ENCODE results near the gene ALDH4A1.
"Not testable (repeated sequence)": the region's sequence is repeated elsewhere in the genome, so short reads cannot be mapped to it uniquely, and the experiment has no call there.

ALDH4A1 gene

GRCh38 chr1:18895317-18895716 is 7.0 kb downstream of the ALDH4A1 start:
- TF ChIP-seq Cebpa-rat (IDR thresholded peaks at IDR 0.05) = no peak
- Histone ChIP-seq H3K27ac (no peak overlapping the region), H3K36me3 (peaks cover 0 to 36% (median 8%) of the 10 kb centered on the region in 11 experiments; a peak in 11 of 22 replicates), H3K4me3 (no peak overlapping the region), H4K20me1 (peaks cover 0 to 20% (median 5%) of the 10 kb centered on the region in 11 experiments; a peak in 6 of 22 replicates), H3K9ac (no peak overlapping the region), H3K27me3 (no peaks in the 10 kb centered on the region), H3K4me2 (no peak overlapping the region), H3K9me3 (replicated peaks in 1 of 11) (no peaks in the 10 kb centered on the region), H3K4me1 (peaks cover 33 to 55% (median 43%) of the 10 kb centered on the region in 10 experiments)

- H3K4me2 ChIP-seq = no peak overlapping the region
- no peaks in the 10 kb centered on the region for H3K27me3 ChIP-seq
- H3K9ac ChIP-seq = no peak overlapping the region
- H4K20me1 ChIP-seq = peaks cover 0 to 30% (median 6%) of the 10 kb centered on the region in 11 experiments; a peak in 7 of 22 replicates
- no peaks in the 10 kb centered on the region for H3K9me3 ChIP-seq (replicated peaks in 1 of 11)
- no peak overlapping the region for H3K27ac ChIP-seq
- H3K36me3 ChIP-seq = peaks cover 0 to 40% (median 15%) of the 10 kb centered on the region in 11 experiments; a peak in 14 of 22 replicates
- no peak overlapping the region for H3K4me3 ChIP-seq
- TF ChIP-seq Cebpa-rat (IDR thresholded peaks at IDR 0.05) = no peak
- H3K4me1 ChIP-seq = peaks cover 16 to 36% (median 28%) of the 10 kb centered on the region in 10 experiments
Observed at GRCh38 chr1:18893120-18893519, 9.2 kb downstream of the ALDH4A1 start.

GRCh38 chr1:18891858-18892257 is 10.5 kb downstream of the ALDH4A1 start:
- peak overlapping the region; percentile 10 to 53 (median 36); a peak in 16 of 22 replicates for H3K4me2 ChIP-seq
- H3K4me3 ChIP-seq; H3K9me3 ChIP-seq (replicated peaks in 1 of 11); H3K27ac ChIP-seq; H3K27me3 ChIP-seq: not testable (repeated sequence)
- H3K4me1 ChIP-seq = peaks cover 16 to 36% (median 28%) of the 10 kb centered on the region in 10 experiments
- H4K20me1 ChIP-seq = peaks cover 0 to 30% (median 6%) of the 10 kb centered on the region in 11 experiments; a peak in 7 of 22 replicates
- peaks cover 0 to 34% (median 11%) of the 10 kb centered on the region in 11 experiments; a peak in 12 of 22 replicates for H3K36me3 ChIP-seq
- peak overlapping the region in 4 of 11 experiments; percentile 2 to 57 (median 32); a peak in 3 of 22 replicates for H3K9ac ChIP-seq

GRCh38 chr1:18891426-18891780 is 11.0 kb downstream of the ALDH4A1 start:
- Histone ChIP-seq H3K9ac (no peak overlapping the region), H3K9me3 (replicated peaks in 1 of 11) (no peaks in the 10 kb centered on the region), H3K4me3 (no peak overlapping the region), H3K27ac (no peak overlapping the region), H3K27me3 (no peaks in the 10 kb centered on the region), H3K36me3 (peaks cover 0 to 34% (median 11%) of the 10 kb centered on the region in 11 experiments; a peak in 12 of 22 replicates), H3K4me1 (peaks cover 16 to 36% (median 28%) of the 10 kb centered on the region in 10 experiments), H3K4me2 (peak overlapping the region; percentile 10 to 53 (median 36); a peak in 17 of 22 replicates), H4K20me1 (peaks cover 0 to 30% (median 6%) of the 10 kb centered on the region in 11 experiments; a peak in 7 of 22 replicates)
- no peak for TF ChIP-seq Cebpa-rat (IDR thresholded peaks at IDR 0.05)

GRCh38 chr1:18890706-18891425 is 11.5 kb downstream of the ALDH4A1 start:
- H3K9ac ChIP-seq = no peak overlapping the region
- no peak overlapping the region for H3K27ac ChIP-seq
- H3K36me3 ChIP-seq = peaks cover 0 to 34% (median 11%) of the 10 kb centered on the region in 11 experiments; a peak in 11 of 22 replicates
- no peaks in the 10 kb centered on the region for H3K27me3 ChIP-seq
- no peak for TF ChIP-seq Cebpa-rat (IDR thresholded peaks at IDR 0.05)
- peak overlapping the region; percentile 10 to 53 (median 36); a peak in 13 of 22 replicates for H3K4me2 ChIP-seq
- peaks cover 0 to 29% (median 6%) of the 10 kb centered on the region in 11 experiments; a peak in 7 of 22 replicates for H4K20me1 ChIP-seq
- H3K4me1 ChIP-seq = peaks cover 16 to 35% (median 28%) of the 10 kb centered on the region in 10 experiments
- no peak overlapping the region for H3K4me3 ChIP-seq
- no peaks in the 10 kb centered on the region for H3K9me3 ChIP-seq (replicated peaks in 1 of 11)

- Histone ChIP-seq H3K9ac (no peak overlapping the region), H3K27ac (no peak overlapping the region), H3K4me2 (no peak overlapping the region), H3K4me3 (no peak overlapping the region), H3K36me3 (peaks cover 16 to 59% (median 30%) of the 10 kb centered on the region in 11 experiments; a peak in 21 of 22 replicates), H3K27me3 (no peaks in the 10 kb centered on the region), H4K20me1 (peaks cover 0 to 42% (median 0%) of the 10 kb centered on the region in 11 experiments; a peak in 7 of 22 replicates), H3K9me3 (replicated peaks in 1 of 11) (no peaks in the 10 kb centered on the region), H3K4me1 (peaks cover under 1 to 5% (median 3%) of the 10 kb centered on the region in 10 experiments; a peak in 14 of 20 replicates)
- TF ChIP-seq Cebpa-rat (IDR thresholded peaks at IDR 0.05) = no peak
Observed at GRCh38 chr1:18886003-18886335, 16.4 kb downstream of the ALDH4A1 start.

DNA sequence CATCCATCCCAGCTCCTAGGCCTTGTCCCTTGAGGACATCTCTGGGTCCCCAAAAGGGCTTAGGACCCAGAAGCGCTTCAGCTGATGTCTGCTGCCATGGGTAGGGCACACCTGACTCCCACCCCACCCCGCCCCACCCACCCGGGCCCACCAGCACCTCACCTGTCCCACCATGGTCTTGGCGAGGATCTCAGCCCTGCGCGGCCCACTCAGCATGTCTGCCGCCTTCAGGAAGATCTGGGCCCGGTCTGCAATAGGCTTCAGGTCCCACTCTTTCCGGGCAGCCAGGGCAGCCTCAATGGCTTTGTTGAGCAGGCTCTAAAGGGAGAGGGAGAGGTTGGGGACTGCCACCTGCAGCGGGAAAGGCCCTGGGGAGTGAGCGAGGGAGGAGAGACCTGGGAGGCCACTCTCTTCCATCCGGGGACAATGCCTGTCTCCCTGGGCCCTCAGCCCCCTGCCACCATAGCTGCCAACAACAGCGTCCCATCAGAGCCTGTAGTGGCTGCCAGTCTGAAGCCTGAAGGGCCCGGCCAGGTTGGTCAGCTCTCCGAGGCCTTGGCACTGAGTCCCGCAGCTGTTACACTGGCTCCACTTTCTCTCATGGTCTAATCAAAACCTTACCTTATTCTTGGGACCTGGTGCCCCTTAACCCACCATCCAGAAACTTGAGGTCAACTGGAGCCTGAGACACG is 16.9 kb downstream of the ALDH4A1 start:
- H3K27me3 ChIP-seq = no peaks in the 10 kb centered on the region
- H3K36me3 ChIP-seq = peaks cover 16 to 62% (median 32%) of the 10 kb centered on the region in 11 experiments; a peak in 21 of 22 replicates
- no peak overlapping the region for H3K9ac ChIP-seq
- H3K4me2 ChIP-seq = no peak overlapping the region
- H3K9me3 ChIP-seq (replicated peaks in 1 of 11) = no peaks in the 10 kb centered on the region
- TF ChIP-seq Cebpa-rat (IDR thresholded peaks at IDR 0.05) = no peak
- H3K4me1 ChIP-seq = no peaks in the 10 kb centered on the region; a peak in 1 of 20 replicates
- H3K4me3 ChIP-seq = no peak overlapping the region
- no peak overlapping the region for H3K27ac ChIP-seq
- peaks cover 0 to 38% (median 0%) of the 10 kb centered on the region in 11 experiments; a peak in 7 of 22 replicates for H4K20me1 ChIP-seq

- Histone ChIP-seq H3K27ac (no peak overlapping the region), H3K4me1 (no peaks in the 10 kb centered on the region), H3K36me3 (peaks cover 16 to 62% (median 32%) of the 10 kb centered on the region in 11 experiments; a peak in 21 of 22 replicates), H3K27me3 (no peaks in the 10 kb centered on the region), H4K20me1 (peaks cover 0 to 38% (median 0%) of the 10 kb centered on the region in 11 experiments; a peak in 6 of 22 replicates), H3K9me3 (replicated peaks in 1 of 11) (no peaks in the 10 kb centered on the region), H3K4me2 (no peak overlapping the region), H3K4me3 (no peak overlapping the region), H3K9ac (no peak overlapping the region)
- TF ChIP-seq Cebpa-rat (IDR thresholded peaks at IDR 0.05) = no peak
Observed at GRCh38 chr1:18884727-18885126, 17.6 kb downstream of the ALDH4A1 start.

GRCh38 chr1:18884419-18884717 is 18.0 kb downstream of the ALDH4A1 start:
- Histone ChIP-seq H3K4me1 (no peaks in the 10 kb centered on the region), H3K4me3 (no peak overlapping the region), H3K36me3 (peaks cover 16 to 62% (median 32%) of the 10 kb centered on the region in 11 experiments; a peak in 21 of 22 replicates), H3K9me3 (replicated peaks in 1 of 11) (no peaks in the 10 kb centered on the region), H3K27me3 (no peaks in the 10 kb centered on the region), H3K27ac (no peak overlapping the region), H3K9ac (no peak overlapping the region), H3K4me2 (no peak overlapping the region), H4K20me1 (peaks cover 0 to 35% (median 0%) of the 10 kb centered on the region in 11 experiments; a peak in 5 of 22 replicates)
- no peak for TF ChIP-seq Cebpa-rat (IDR thresholded peaks at IDR 0.05)

Data from BLaER1 treated with 17β-estradiol and CSF1 and Interleukin-3, amounts not matched to agents 10 nM and 100 nM (cell line).